Naive thymus-derived CD4-positive, alpha-beta T cell (primary cell): ENCODE results near the gene ATP5PB. TPM values are rescaled to one million over a fixed set of nuclear protein-coding genes. Genes with fewer than 3 reads are reported as not detected.

Experiments used
- ATAC-seq: fragments of 150-1000 bp; cut with Tn5 transposase; 2 replicates; pipeline ENCODE4 v1.10.0; 2021; ENCODE audit warnings: mild to moderate bottlenecking, moderate library complexity
- CTCF ChIA-PET: fragments of 350-600 bp; sonication (Branson Sonifier 250); formaldehyde crosslinking; loops from one replicate; lab custom pipeline; 2021; ENCODE audit warnings: antibody characterized with exemption; lab: Charles Lee
- POLR2A ChIA-PET: fragments of 350-600 bp; sonication (Branson Sonifier 250); formaldehyde crosslinking; loops from one replicate; lab custom pipeline; 2021; ENCODE audit warnings: antibody characterized with exemption, inconsistent platforms; lab: Charles Lee
- DNase-seq, 9 donors: peaks; one replicate each; pipeline versions ENCODE4 v3.0.0 to v3.0.0-alpha.2; 2020 to 2022; ENCODE audit warnings: mixed read lengths in 1 of 9
- H3K27ac ChIP-seq: one replicate; pipeline ENCODE4 v1.7.0; 2013; ENCODE audit warnings: mild to moderate bottlenecking, low read depth, low read length, moderate library complexity
- H3K27me3 ChIP-seq, 2 donors: one replicate each; pipeline ENCODE4 v1.7.0; 2013; ENCODE audit warnings: low read length in 2 of 2, mild to moderate bottlenecking in 2 of 2, moderate library complexity in 2 of 2; ENCODE audit not compliant: control insufficient read depth in 2 of 2, insufficient read depth in 2 of 2
- H3K36me3 ChIP-seq, 3 experiments: 1 replicate in 2 of 3; 2 replicates in 1 of 3; pipeline ENCODE4 v1.7.0; 2013; ENCODE audit warnings: low read length in 3 of 3, mild to moderate bottlenecking in 3 of 3, moderate library complexity in 1 of 3; ENCODE audit not compliant: insufficient read depth in 3 of 3, control insufficient read depth in 2 of 3
- H3K4me1 ChIP-seq, 2 donors: one replicate each; pipeline ENCODE4 v1.7.0; 2013; ENCODE audit warnings: low read length in 2 of 2, mild to moderate bottlenecking in 2 of 2, moderate library complexity in 1 of 2; ENCODE audit not compliant: control insufficient read depth in 2 of 2, insufficient read depth in 2 of 2
- H3K4me3 ChIP-seq: 2 replicates; pipeline ENCODE4 v1.7.0; 2013; ENCODE audit warnings: mild to moderate bottlenecking, low read length
- H3K9me3 ChIP-seq, 3 experiments: 1 replicate in 2 of 3; 2 replicates in 1 of 3; pipeline ENCODE4 v1.7.0; 2013; ENCODE audit warnings: low read length in 3 of 3; ENCODE audit not compliant: control insufficient read depth in 2 of 3
- H3K27ac Mint-ChIP-seq, 9 donors: one replicate each; pipeline ENCODE4 v1.8.0; 2020 to 2022; ENCODE audit warnings: mixed read lengths in 9 of 9, mild to moderate bottlenecking in 8 of 9, moderate library complexity in 5 of 9, inconsistent platforms in 2 of 9
- H3K27me3 Mint-ChIP-seq, 5 donors: one replicate each; pipeline ENCODE4 v1.8.0; 2021 to 2022; ENCODE audit warnings: mixed read lengths in 5 of 5, mild to moderate bottlenecking in 1 of 5
- H3K36me3 Mint-ChIP-seq, 5 donors: one replicate each; pipeline ENCODE4 v1.8.0; 2020 to 2022; ENCODE audit warnings: mixed read lengths in 5 of 5, mild to moderate bottlenecking in 3 of 5, inconsistent platforms in 1 of 5
- H3K4me1 Mint-ChIP-seq, 7 donors: one replicate each; pipeline ENCODE4 v1.8.0; 2020 to 2022; ENCODE audit warnings: mixed read lengths in 7 of 7, mild to moderate bottlenecking in 3 of 7, inconsistent platforms in 1 of 7
- H3K4me3 Mint-ChIP-seq, 10 donors: one replicate each; pipeline ENCODE4 v1.8.0; 2020 to 2022; ENCODE audit warnings: mild to moderate bottlenecking in 10 of 10, mixed read lengths in 10 of 10, moderate library complexity in 6 of 10, inconsistent platforms in 2 of 10
- H3K9me3 Mint-ChIP-seq, 11 donors: one replicate each; pipeline ENCODE4 v1.8.0; 2020 to 2022; ENCODE audit warnings: mixed read lengths in 11 of 11, mild to moderate bottlenecking in 4 of 11, inconsistent platforms in 1 of 11, moderate library complexity in 1 of 11
- intact Hi-C, 2 donors: fragments of 100-400 bp; cut with micrococcal nuclease; formaldehyde crosslinking; loops; one replicate each; pipeline ENCODE4 v1.15.1; 2023
- polyA plus RNA-seq, 2 donors: library from polyadenylated mRNA; unstranded; fragments of 300-500 nt; fragmentation: Illumina TruSeq; gene quantifications; one replicate each; pipeline ENCODE4 v1.2.3, GENCODE V29; 2021
- total RNA-seq, 6 experiments: library from RNA in 5 of 6; stranded (reverse) in 5 of 6; gene quantifications; 1 replicate in 5 of 6; 2 replicates in 1 of 6; pipeline ENCODE4 v1.2.3 and lab custom pipeline; 2021 to 2026

The ATP5PB gene
- total and polyA plus RNA-seq, 7 experiments from 2014 or later = 64.9 to 437 (median 111) TPM

GRCh38 chr1:111491070-111491469, 41.8 kb downstream of the ATP5PB start:
- no peaks in the 10 kb centered on the region for H3K4me1 ChIP-seq
- peaks cover 0 to 22% (median 3%) of the 10 kb centered on the region in 11 donors for H3K9me3 Mint-ChIP-seq
- H3K4me3 ChIP-seq = no peak overlapping the region
- peaks cover 0 to 6% (median 0%) of the 10 kb centered on the region in 7 donors for H3K4me1 Mint-ChIP-seq
- H3K27me3 Mint-ChIP-seq = peaks cover 0 to 9% (median 0%) of the 10 kb centered on the region in 5 donors
- no peaks in the 10 kb centered on the region for H3K36me3 ChIP-seq
- intact Hi-C loops = no loop called here
- H3K9me3 ChIP-seq = no peaks in the 10 kb centered on the region
- DNase-seq (no peak), ATAC-seq (no peak)
- H3K27ac Mint-ChIP-seq = no peak overlapping the region
- no peak overlapping the region for H3K4me3 Mint-ChIP-seq
- no peak overlapping the region for H3K27ac ChIP-seq
- H3K36me3 Mint-ChIP-seq = peaks cover 0 to 22% (median 0%) of the 10 kb centered on the region in 5 donors
- POLR2A ChIA-PET = interaction anchor here (3.8 kb wide), 1 partner anchor 16 kb away, joined by 12 read pairs; no protein-coding TSS in a partner anchor
- H3K27me3 ChIP-seq = no peaks in the 10 kb centered on the region
- CTCF ChIA-PET = interaction anchor here (0.7 to 1.4 kb wide), 3 partner anchors 9 to 12 kb away, joined by 3 to 5 read pairs (median 3); partner anchors contain the start of genes ADORA3 and TMIGD3

- peaks cover 0 to 8% (median 0%) of the 10 kb centered on the region in 3 experiments for H3K9me3 ChIP-seq
These were observed 47.1 kb downstream of the ATP5PB start for GRCh38 chr1:111496398-111496797.

GRCh38 chr1:111497592-111497991, 48.3 kb downstream of the ATP5PB start:
- ChIA-PET CTCF (interaction anchor here (0.6 to 1.9 kb wide), 4 partner anchors 10 to 1959 kb away, joined by 3 to 15 read pairs (median 3); no protein-coding TSS in a partner anchor), POLR2A (interaction anchor here (1.0 to 2.5 kb wide), 5 partner anchors 10 to 46 kb away, joined by 3 to 10 read pairs (median 3); no protein-coding TSS in a partner anchor)
- H3K27me3 Mint-ChIP-seq = peaks cover 0 to 4% (median 0%) of the 10 kb centered on the region in 5 donors
- DNase-seq = no peak
- Histone ChIP-seq H3K27ac (no peak overlapping the region), H3K27me3 (no peaks in the 10 kb centered on the region), H3K9me3 (peaks cover 0 to 8% (median 0%) of the 10 kb centered on the region in 3 experiments), H3K36me3 (no peaks in the 10 kb centered on the region), H3K4me3 (no peak overlapping the region), H3K4me1 (no peaks in the 10 kb centered on the region)
- peaks cover 0 to 52% (median 0%) of the 10 kb centered on the region in 5 donors for H3K36me3 Mint-ChIP-seq
- intact Hi-C loops = no loop called here
- H3K4me3 Mint-ChIP-seq = peak overlapping the region in 1 of 10 donors; percentile 40
- H3K9me3 Mint-ChIP-seq = peaks cover 0 to 37% (median 10%) of the 10 kb centered on the region in 11 donors
- peak overlapping the region in 1 of 9 donors; percentile 36 for H3K27ac Mint-ChIP-seq
- peaks cover 6 to 28% (median 13%) of the 10 kb centered on the region in 7 donors for H3K4me1 Mint-ChIP-seq
- peak; percentile 42 for ATAC-seq

More at GRCh38 chr1:111496398-111496797, 47.1 kb downstream of the ATP5PB start:
- H3K27ac Mint-ChIP-seq = peak overlapping the region in 1 of 9 donors; percentile 60
- Histone ChIP-seq H3K4me3 (no peak overlapping the region), H3K27me3 (no peaks in the 10 kb centered on the region), H3K27ac (no peak overlapping the region), H3K36me3 (no peaks in the 10 kb centered on the region), H3K4me1 (no peaks in the 10 kb centered on the region)
- H3K27me3 Mint-ChIP-seq = peaks cover 0 to 4% (median 0%) of the 10 kb centered on the region in 5 donors
- ATAC-seq (peak; percentile 32), DNase-seq (no peak)
- H3K4me1 Mint-ChIP-seq = peaks cover 4 to 25% (median 10%) of the 10 kb centered on the region in 7 donors
- H3K9me3 Mint-ChIP-seq = peaks cover 0 to 39% (median 10%) of the 10 kb centered on the region in 11 donors
- POLR2A ChIA-PET = interaction anchor here (1.4 kb wide), 1 partner anchor 22 kb away, joined by 3 read pairs; no protein-coding TSS in a partner anchor
- H3K36me3 Mint-ChIP-seq = peaks cover 0 to 52% (median 0%) of the 10 kb centered on the region in 5 donors
- intact Hi-C loops = no loop called here
- H3K4me3 Mint-ChIP-seq = peak overlapping the region in 1 of 10 donors; percentile 2
- CTCF ChIA-PET = interaction anchor here (1.1 to 1.7 kb wide), 2 partner anchors 11 to 198 kb away, joined by 3 to 7 read pairs; no protein-coding TSS in a partner anchor

- ATAC-seq = no peak
These were observed 49.9 kb downstream of the ATP5PB start for GRCh38 chr1:111499026-111499785.

GRCh38 chr1:111501645-111502044, 52.4 kb downstream of the ATP5PB start:
- ChIA-PET CTCF (interaction anchor here (1.1 kb wide), 1 partner anchor 61 kb away, joined by 3 read pairs; no protein-coding TSS in a partner anchor), POLR2A (interaction anchor here (0.7 kb wide), 1 partner anchor 203 kb away, joined by 3 read pairs; no protein-coding TSS in a partner anchor)
- H3K4me1 ChIP-seq = peaks cover 25 to 40% of the 10 kb centered on the region in 2 donors
- peaks cover 0 to 2% (median 0%) of the 10 kb centered on the region in 3 experiments for H3K9me3 ChIP-seq
- peaks cover 40 to 64% (median 54%) of the 10 kb centered on the region in 7 donors for H3K4me1 Mint-ChIP-seq
- no peak for DNase-seq
- no peak overlapping the region for H3K27ac ChIP-seq
- H3K27me3 ChIP-seq = no peaks in the 10 kb centered on the region
- H3K4me3 ChIP-seq = no peak overlapping the region
- no peak for ATAC-seq
- no peak overlapping the region for H3K4me3 Mint-ChIP-seq
- intact Hi-C loops = no loop called here
- no peaks in the 10 kb centered on the region for H3K27me3 Mint-ChIP-seq
- H3K9me3 Mint-ChIP-seq = peaks cover 0 to 15% (median 2%) of the 10 kb centered on the region in 11 donors
- H3K36me3 Mint-ChIP-seq = peaks cover 0 to 26% (median 0%) of the 10 kb centered on the region in 5 donors
- no peaks in the 10 kb centered on the region for H3K36me3 ChIP-seq
- no peak overlapping the region for H3K27ac Mint-ChIP-seq

More at GRCh38 chr1:111499026-111499785, 49.9 kb downstream of the ATP5PB start:
- no peaks in the 10 kb centered on the region for H3K36me3 ChIP-seq
- Mint-ChIP-seq H3K4me1 (peaks cover 22 to 41% (median 29%) of the 10 kb centered on the region in 7 donors), H3K27me3 (peaks cover 0 to 3% (median 0%) of the 10 kb centered on the region in 5 donors), H3K4me3 (no peak overlapping the region), H3K36me3 (peaks cover 0 to 45% (median 0%) of the 10 kb centered on the region in 5 donors), H3K27ac (no peak overlapping the region), H3K9me3 (peaks cover 0 to 32% (median 10%) of the 10 kb centered on the region in 11 donors)
- DNase-seq = no peak
- H3K27ac ChIP-seq = no peak overlapping the region
- ChIA-PET CTCF (interaction anchor here (1.9 kb wide), 1 partner anchor 8 kb away, joined by 15 read pairs; no protein-coding TSS in a partner anchor), POLR2A (interaction anchor here (0.6 to 2.5 kb wide), 2 partner anchors 9 to 253 kb away, joined by 3 to 10 read pairs; no protein-coding TSS in a partner anchor)
- intact Hi-C loops = no loop called here
- no peaks in the 10 kb centered on the region for H3K27me3 ChIP-seq
- H3K9me3 ChIP-seq = peaks cover 0 to 8% (median 0%) of the 10 kb centered on the region in 3 experiments
- no peak overlapping the region for H3K4me3 ChIP-seq
- H3K4me1 ChIP-seq = peaks cover 15 to 16% of the 10 kb centered on the region in 2 donors

- peak within 1 kb of the TSS; percentile 30 to 80 (median 55) for H3K4me3 Mint-ChIP-seq
- H3K27me3 Mint-ChIP-seq = no peaks in the 10 kb centered on the region
- POLR2A ChIA-PET = interaction anchor here (0.6 to 1.7 kb wide), 7 partner anchors 13 to 211 kb away, joined by 3 to 9 read pairs (median 4); no protein-coding TSS in a partner anchor
- no peaks in the 10 kb centered on the region for H3K27me3 ChIP-seq
- peak in 1 of 9 donors; percentile 19 for DNase-seq
- CTCF ChIA-PET = interaction anchor here (0.6 to 2.1 kb wide), 9 partner anchors 11 to 166 kb away, joined by 3 to 7 read pairs (median 4); no protein-coding TSS in a partner anchor
- H3K9me3 Mint-ChIP-seq = peaks cover 0 to 5% (median 0%) of the 10 kb centered on the region in 11 donors
- peak within 1 kb of the TSS; percentile 32 to 94 (median 68) for H3K27ac Mint-ChIP-seq
- ATAC-seq = no peak
- peaks cover 0 to 10% (median 0%) of the 10 kb centered on the region in 5 donors for H3K36me3 Mint-ChIP-seq
- peak within 1 kb of the TSS; percentile 20 for H3K27ac ChIP-seq
- peaks cover 46 to 65% (median 58%) of the 10 kb centered on the region in 7 donors for H3K4me1 Mint-ChIP-seq
- no peaks in the 10 kb centered on the region for H3K36me3 ChIP-seq
- no peaks in the 10 kb centered on the region for H3K9me3 ChIP-seq
- peaks cover 37 to 56% of the 10 kb centered on the region in 2 donors for H3K4me1 ChIP-seq
- intact Hi-C loops = no loop called here
- peak within 1 kb of the TSS; percentile 33 for H3K4me3 ChIP-seq
These were observed 54.4 kb downstream of the ATP5PB start, which contains the start of the genes ADORA3 and TMIGD3 for GRCh38 chr1:111503585-111504060. Gene ADORA3 (minus strand): TSS chr1:111503633. CDS start chr1:111503354, 279 bp downstream. Gene TMIGD3 (minus strand): TSS chr1:111503633. CDS start chr1:111503354, 279 bp downstream.
